HG03442 (cell line): ENCODE data around the gene BACH2.
"Not testable (repeated sequence)": the region's sequence is repeated elsewhere in the genome, so short reads cannot be mapped to it uniquely, and the experiment has no call there.

Experiments
- ATAC-seq: cut with Tn5 transposase; IDR thresholded peaks from one replicate; pipeline ENCODE4 v1.9.1; 2021; ENCODE audit warnings: mild to moderate bottlenecking, moderate library complexity; ENCODE audit not compliant: unreplicated experiment

The BACH2 gene

GRCh38 chr6:90039911-90040310, 256.7 kb downstream of the BACH2 start:
- no peak for ATAC-seq

- ATAC-seq, result no peak
Observed at GRCh38 chr6:90038961-90039653, 257.5 kb downstream of the BACH2 start.

GRCh38 chr6:90036963-90037362, 259.7 kb downstream of the BACH2 start:
- ATAC-seq, result no peak

- ATAC-seq, result no peak
Observed at GRCh38 chr6:90035047-90035723, 261.5 kb downstream of the BACH2 start.

GRCh38 chr6:90033746-90034271, 262.8 kb downstream of the BACH2 start:
- ATAC-seq, result no peak

GRCh38 chr6:90032489-90033212, 264.0 kb downstream of the BACH2 start:
- not testable (repeated sequence) for ATAC-seq

GRCh38 chr6:90028995-90029635, 267.5 kb downstream of the BACH2 start:
- ATAC-seq, result no peak

- ATAC-seq, result no peak
Observed at GRCh38 chr6:90028066-90028778, 268.4 kb downstream of the BACH2 start.

GRCh38 chr6:90026216-90026615, 270.4 kb downstream of the BACH2 start:
- no peak for ATAC-seq

- ATAC-seq, result no peak
Observed at GRCh38 chr6:90025523-90026061, 271.1 kb downstream of the BACH2 start.

- no peak for ATAC-seq
Observed at GRCh38 chr6:90024633-90025032, 272.0 kb downstream of the BACH2 start.

- ATAC-seq, result no peak
Observed at GRCh38 chr6:90021711-90022110, 274.9 kb downstream of the BACH2 start.

- ATAC-seq, result no peak
Observed at GRCh38 chr6:90020746-90021145, 275.9 kb downstream of the BACH2 start.

- no peak for ATAC-seq
Observed at GRCh38 chr6:90019216-90019615, 277.4 kb downstream of the BACH2 start.

- no peak for ATAC-seq
Observed at GRCh38 chr6:90015883-90016282, 280.8 kb downstream of the BACH2 start.

- ATAC-seq, result peak; percentile 35
Observed at GRCh38 chr6:90008908-90009501, 287.6 kb downstream of the BACH2 start.

GRCh38 chr6:90008189-90008907, 288.3 kb downstream of the BACH2 start:
- ATAC-seq, result peak; percentile 83

GRCh38 chr6:90005048-90005827, 291.4 kb downstream of the BACH2 start:
- no peak for ATAC-seq
